Fibroblast of lung (primary cell): ENCODE results near the gene GALNT18. TPM values are rescaled to one million over a fixed set of nuclear protein-coding genes. Genes with fewer than 3 reads are reported as not detected.

Source experiments
- DNase-seq, 2 donors: peaks; one replicate each; pipeline versions ENCODE4 v3.0.0 to v3.0.0-alpha.2; 2010; ENCODE audit warnings: low read depth in 2 of 2
- H2AFZ ChIP-seq: 2 replicates; pipeline ENCODE4 v1.5.1; 2012; ENCODE audit warnings: low read length, control low read depth, inconsistent platforms
- H3K27ac ChIP-seq: 2 replicates; pipeline ENCODE4 v1.5.1; 2011; ENCODE audit warnings: low read length, control low read depth; ENCODE audit not compliant: insufficient read depth
- H3K27me3 ChIP-seq: 2 replicates; pipeline ENCODE4 v1.5.1; 2011; ENCODE audit warnings: mild to moderate bottlenecking, low read length; ENCODE audit not compliant: control insufficient read depth, insufficient read depth
- H3K36me3 ChIP-seq: 2 replicates; pipeline ENCODE4 v1.5.1; 2011; ENCODE audit warnings: low read length; ENCODE audit not compliant: control insufficient read depth, insufficient read depth
- H3K4me1 ChIP-seq: 2 replicates; pipeline ENCODE4 v1.5.1; 2011; ENCODE audit warnings: low read length; ENCODE audit not compliant: control insufficient read depth, insufficient read depth; ENCODE audit errors: extremely low read depth
- H3K4me2 ChIP-seq: 2 replicates; pipeline ENCODE4 v1.5.1; 2011; ENCODE audit warnings: low read length, control low read depth; ENCODE audit not compliant: insufficient read depth; ENCODE audit errors: extremely low read depth
- H3K4me3 ChIP-seq, 4 experiments: fragments of 200-600 bp in 1 of 4; sonication (generic) in 1 of 4; replicated peaks in 1 of 4; 2 replicates each; pipeline ENCODE4 v1.5.1; 2011 to 2016; ENCODE audit warnings: low read length in 4 of 4, low read depth in 3 of 4, mild to moderate bottlenecking in 3 of 4, control low read depth in 2 of 4, inconsistent platforms in 1 of 4, mixed read lengths in 1 of 4; ENCODE audit not compliant: insufficient read depth in 1 of 4; ENCODE audit errors: control extremely low read depth in 1 of 4
- H3K79me2 ChIP-seq: 2 replicates; pipeline ENCODE4 v1.5.1; 2012; ENCODE audit warnings: mild to moderate bottlenecking, low read length, inconsistent platforms; ENCODE audit not compliant: control insufficient read depth, insufficient read depth
- H3K9ac ChIP-seq: 2 replicates; pipeline ENCODE4 v1.5.1; 2011; ENCODE audit warnings: mild to moderate bottlenecking, low read length, control low read depth; ENCODE audit not compliant: insufficient read depth
- H3K9me3 ChIP-seq: 2 replicates; pipeline ENCODE4 v1.5.1; 2012; ENCODE audit warnings: low read depth, low read length; ENCODE audit not compliant: control insufficient read depth, insufficient read depth
- H4K20me1 ChIP-seq: 2 replicates; pipeline ENCODE4 v1.5.1; 2011; ENCODE audit warnings: low read length; ENCODE audit not compliant: control insufficient read depth, insufficient read depth; ENCODE audit errors: extremely low read depth
- CTCF ChIP-seq, 2 donors: IDR thresholded peaks in 1 of 2; conservative IDR thresholded peaks in 1 of 2; 1 replicate in 1 of 2; 2 replicates in 1 of 2; pipeline ENCODE4 v1.5.1; 2011 to 2012; ENCODE audit warnings: low read length in 2 of 2, control low read depth in 1 of 2, inconsistent platforms in 1 of 2, low read depth in 1 of 2, mild to moderate bottlenecking in 1 of 2
- EZH2 ChIP-seq: IDR thresholded peaks from 2 replicates; pipeline ENCODE4 v1.5.1; 2012; ENCODE audit warnings: low read length, control low read depth, mild to moderate bottlenecking; ENCODE audit errors: missing control alignments
- polyA plus RNA-seq, 2 donors: library from polyadenylated mRNA; depleted of rRNA in 1 of 2; stranded (reverse) in 1 of 2; unstranded in 1 of 2; fragments of >200 nt; gene quantifications; 2 replicates each; pipeline ENCODE4 v1.2.1, GENCODE V29; 2011 to 2012; ENCODE audit warnings: missing spikeins in 1 of 2
- total RNA-seq: library from RNA; depleted of rRNA; stranded (reverse); fragments of >200 nt; gene quantifications from 2 replicates; pipeline ENCODE4 v1.2.1, GENCODE V29; 2014

GALNT18 gene
- total and polyA plus RNA-seq, 2 donors (not counting 1 experiment from before 2014, with no cell fraction given): 0.50 to 19.3 TPM

- Histone ChIP-seq H3K36me3 (no peaks in the 10 kb centered on the region), H2AFZ (no peak overlapping the region), H3K27me3 (no peaks in the 10 kb centered on the region), H3K4me2 (no peak overlapping the region), H3K9me3 (no peaks in the 10 kb centered on the region), H3K4me1 (peaks cover 4% of the 10 kb centered on the region), H3K79me2 (no peaks in the 10 kb centered on the region), H3K4me3 (no peak overlapping the region), H3K9ac (no peak overlapping the region), H3K27ac (no peak overlapping the region), H4K20me1 (no peaks in the 10 kb centered on the region)
- DNase-seq: peak in 1 of 2 donors; percentile 32
- TF ChIP-seq EZH2 (no peak), CTCF (conservative IDR thresholded peaks at IDR 0.05 in 1 of 2, IDR thresholded peaks at IDR 0.05 in 1 of 2; ENCODE audit: low read depth in 1 of 2, low read length in 2 of 2) (no peak)
Measured at GRCh38 chr11:11415901-11416300, 205.9 kb downstream of the GALNT18 start.

GRCh38 chr11:11414996-11415395, 206.8 kb downstream of the GALNT18 start:
- H3K79me2 ChIP-seq: no peaks in the 10 kb centered on the region
- no peaks in the 10 kb centered on the region for H3K9me3 ChIP-seq
- H3K27ac ChIP-seq: no peak overlapping the region
- H2AFZ ChIP-seq: no peak overlapping the region
- no peak overlapping the region for H3K4me2 ChIP-seq
- no peaks in the 10 kb centered on the region for H4K20me1 ChIP-seq
- no peak overlapping the region for H3K9ac ChIP-seq
- H3K4me3 ChIP-seq: no peak overlapping the region
- H3K36me3 ChIP-seq: no peaks in the 10 kb centered on the region
- peaks cover 4% of the 10 kb centered on the region for H3K4me1 ChIP-seq
- no peak for DNase-seq
- H3K27me3 ChIP-seq: no peaks in the 10 kb centered on the region
- no peak for TF ChIP-seq CTCF (conservative IDR thresholded peaks at IDR 0.05 in 1 of 2, IDR thresholded peaks at IDR 0.05 in 1 of 2; ENCODE audit: low read depth in 1 of 2, low read length in 2 of 2)
- TF ChIP-seq EZH2: no peak

- H2AFZ ChIP-seq: no peak overlapping the region
- H3K9me3 ChIP-seq: no peaks in the 10 kb centered on the region
- H3K79me2 ChIP-seq: no peaks in the 10 kb centered on the region
- H3K27ac ChIP-seq: no peak overlapping the region
- TF ChIP-seq CTCF (conservative IDR thresholded peaks at IDR 0.05 in 1 of 2, IDR thresholded peaks at IDR 0.05 in 1 of 2; ENCODE audit: low read depth in 1 of 2, low read length in 2 of 2) (no peak), EZH2 (no peak)
- no peaks in the 10 kb centered on the region for H4K20me1 ChIP-seq
- no peak overlapping the region for H3K4me2 ChIP-seq
- no peak overlapping the region for H3K9ac ChIP-seq
- H3K36me3 ChIP-seq: no peaks in the 10 kb centered on the region
- peaks cover 4% of the 10 kb centered on the region for H3K4me1 ChIP-seq
- DNase-seq: no peak
- H3K4me3 ChIP-seq: no peak overlapping the region
- no peaks in the 10 kb centered on the region for H3K27me3 ChIP-seq
Measured at GRCh38 chr11:11413776-11414175, 208.0 kb downstream of the GALNT18 start.
